Gastrocnemius medialis (tissue), 4 donors: ENCODE data around the gene IFRD2. TPM values are rescaled to one million over a fixed set of nuclear protein-coding genes. Genes with fewer than 3 reads are reported as not detected.
"Not testable (repeated sequence)": the region's sequence is repeated elsewhere in the genome, so short reads cannot be mapped to it uniquely, and the experiment has no call there.

ENCODE experiments used
- ATAC-seq, 2 donors: fragments of 150-250 bp; one replicate each; pipeline ENCODE4 v1.9.1; 2016
- DNase-seq, 2 donors: peaks; one replicate each; pipeline ENCODE4 v3.0.0-alpha.2; 2019
- H3K27ac ChIP-seq, 4 donors: fragments of 200-600 bp; sonication (generic); 1 replicate in 1 of 4; 2 replicates in 3 of 4; pipeline ENCODE4 v1.5.1; 2016 to 2018; ENCODE audit warnings: mild to moderate bottlenecking in 2 of 4, moderate library complexity in 1 of 4
- H3K27me3 ChIP-seq, 3 donors: fragments of 200-600 bp; sonication (generic) in 2 of 3; 1 replicate in 1 of 3; 2 replicates in 2 of 3; pipeline versions ENCODE4 v1.5.1 to v1.6.0; 2016 to 2019; ENCODE audit warnings: mild to moderate bottlenecking in 1 of 3, moderate library complexity in 1 of 3
- H3K36me3 ChIP-seq, 2 donors: fragments of 200-600 bp; sonication (generic) in 1 of 2; one replicate each; pipeline ENCODE4 v1.5.1; 2017 to 2018
- H3K4me1 ChIP-seq, 2 donors: fragments of 200-600 bp; sonication (generic) in 1 of 2; one replicate each; pipeline ENCODE4 v1.5.1; 2016 to 2017; ENCODE audit warnings: mild to moderate bottlenecking in 2 of 2
- H3K4me3 ChIP-seq, 4 donors: fragments of 200-600 bp; sonication (generic) in 3 of 4; 1 replicate in 1 of 4; 2 replicates in 3 of 4; pipeline ENCODE4 v1.5.1; 2016 to 2019; ENCODE audit warnings: mild to moderate bottlenecking in 2 of 4
- H3K9me3 ChIP-seq, 3 donors: fragments of 200-600 bp; sonication (generic) in 2 of 3; 1 replicate in 1 of 3; 2 replicates in 2 of 3; pipeline ENCODE4 v1.5.1; 2016 to 2019
- CTCF ChIP-seq, 5 experiments: fragments of 450-650 bp in 3 of 5; fragments of 200-600 bp in 2 of 5; sonication (generic) in 2 of 5; IDR thresholded peaks in 4 of 5; conservative IDR thresholded peaks in 1 of 5; 1 replicate in 4 of 5; 2 replicates in 1 of 5; pipeline ENCODE4 v1.5.1; 2016 to 2019; ENCODE audit warnings: antibody characterized with exemption in 5 of 5, mild to moderate bottlenecking in 3 of 5, moderate library complexity in 3 of 5
- POLR2A ChIP-seq, 2 donors: fragments of 450-650 bp; IDR thresholded peaks; one replicate each; pipeline ENCODE4 v1.6.1; 2017; ENCODE audit warnings: antibody characterized with exemption in 2 of 2, mild to moderate bottlenecking in 2 of 2, moderate library complexity in 2 of 2
- in situ Hi-C, 4 donors: fragments of 200-750 bp; cut with MboI; loops; one replicate each; pipeline versions ENCODE4 v1.15.0 to v1.8.0; 2017; ENCODE audit warnings: low sequenced_read_pairs in 4 of 4
- intact Hi-C: fragments of 100-400 bp; cut with DNase I; formaldehyde crosslinking; loops from one replicate; pipeline ENCODE4 v1.15.1; 2023; ENCODE audit warnings: low total_unique reads
- total RNA-seq, 4 donors: library from RNA; depleted of rRNA; stranded (reverse); fragments of >200 nt; gene quantifications; one replicate each; pipeline versions ENCODE4 v1.1.0 to v1.2.3, GENCODE V29; 2016

The IFRD2 gene
- total RNA-seq, 4 donors from 2014 or later = 111 to 145 (median 127) TPM

GRCh38 chr3:50262778-50263177 lies 29.5 kb downstream of the IFRD2 start:
- ATAC-seq (no peak), DNase-seq (no peak)
- in situ Hi-C loops (no loop called here), intact Hi-C loops (no loop called here)
- TF ChIP-seq CTCF (IDR thresholded peaks at IDR 0.05 in 4 of 5, conservative IDR thresholded peaks at IDR 0.05 in 1 of 5) (no peak), POLR2A (IDR thresholded peaks at IDR 0.05) (no peak)
- Histone ChIP-seq H3K4me3 (no peak overlapping the region), H3K27me3 (no peaks in the 10 kb centered on the region), H3K27ac (no peak overlapping the region), H3K9me3 (no peaks in the 10 kb centered on the region), H3K4me1 (peaks cover 34 to 57% of the 10 kb centered on the region in 2 donors), H3K36me3 (peaks cover 0 to 9% of the 10 kb centered on the region in 2 donors)

DNA sequence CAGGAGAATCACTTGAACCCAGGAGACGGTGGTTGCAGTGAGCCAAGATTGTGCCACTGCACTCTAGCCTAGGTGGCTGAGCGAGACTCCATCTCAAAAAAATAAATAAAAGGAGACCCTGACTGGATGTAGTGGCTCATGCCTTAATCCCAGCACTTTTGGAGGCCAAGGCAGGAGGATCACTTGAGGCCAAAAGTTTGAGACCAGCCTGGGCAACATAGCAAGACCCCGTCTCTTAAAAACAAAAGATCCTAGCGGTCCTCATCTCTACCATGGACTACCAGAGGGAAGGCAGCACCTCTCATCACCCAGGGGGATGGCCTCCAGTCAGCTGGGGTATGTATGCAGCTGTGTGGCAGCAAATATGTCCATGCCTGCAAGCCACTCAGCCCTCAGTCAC lies 30.0 kb downstream of the IFRD2 start:
- in situ Hi-C loops, H3K4me3 ChIP-seq, H3K27me3 ChIP-seq, intact Hi-C loops, H3K27ac ChIP-seq, DNase-seq, H3K9me3 ChIP-seq, ATAC-seq: not testable (repeated sequence)
- H3K4me1 ChIP-seq = peaks cover 30 to 52% of the 10 kb centered on the region in 2 donors
- peaks cover 0 to 15% of the 10 kb centered on the region in 2 donors for H3K36me3 ChIP-seq

DNA sequence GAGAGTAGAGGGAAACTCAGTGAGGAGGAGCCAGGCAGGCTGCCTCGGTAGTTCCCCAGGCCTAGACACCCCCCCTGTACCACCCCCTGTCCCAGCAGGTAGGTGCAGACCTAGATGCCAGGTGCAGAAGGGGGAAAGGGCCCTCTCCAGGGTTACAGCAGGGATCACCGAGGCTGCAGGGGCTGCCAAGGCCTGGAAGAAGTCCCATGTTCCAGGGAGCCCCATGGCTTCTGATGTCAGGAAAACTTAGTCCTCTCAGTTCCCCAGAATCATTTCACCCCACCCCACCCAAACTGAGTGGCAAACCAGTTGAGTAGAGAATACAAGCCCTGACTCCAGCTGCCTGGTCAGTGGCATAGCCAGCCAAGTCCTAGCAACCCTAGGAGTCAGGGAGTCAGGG lies 30.7 kb downstream of the IFRD2 start:
- H3K27me3 ChIP-seq = no peaks in the 10 kb centered on the region
- no peak overlapping the region for H3K4me3 ChIP-seq
- H3K9me3 ChIP-seq = no peaks in the 10 kb centered on the region
- intact Hi-C loops = loop anchor here (2.0 kb wide), 1 partner anchor 63 kb away; no protein-coding TSS in a partner anchor
- peaks cover 0 to 22% of the 10 kb centered on the region in 2 donors for H3K36me3 ChIP-seq
- DNase-seq = no peak
- H3K4me1 ChIP-seq = peaks cover 27 to 45% of the 10 kb centered on the region in 2 donors
- TF ChIP-seq POLR2A (IDR thresholded peaks at IDR 0.05) (no peak), CTCF (IDR thresholded peaks at IDR 0.05 in 4 of 5, conservative IDR thresholded peaks at IDR 0.05 in 1 of 5) (no peak)
- in situ Hi-C loops = no loop called here
- no peak for ATAC-seq
- H3K27ac ChIP-seq = peak overlapping the region; percentile 96 to 99 (median 98)

DNA sequence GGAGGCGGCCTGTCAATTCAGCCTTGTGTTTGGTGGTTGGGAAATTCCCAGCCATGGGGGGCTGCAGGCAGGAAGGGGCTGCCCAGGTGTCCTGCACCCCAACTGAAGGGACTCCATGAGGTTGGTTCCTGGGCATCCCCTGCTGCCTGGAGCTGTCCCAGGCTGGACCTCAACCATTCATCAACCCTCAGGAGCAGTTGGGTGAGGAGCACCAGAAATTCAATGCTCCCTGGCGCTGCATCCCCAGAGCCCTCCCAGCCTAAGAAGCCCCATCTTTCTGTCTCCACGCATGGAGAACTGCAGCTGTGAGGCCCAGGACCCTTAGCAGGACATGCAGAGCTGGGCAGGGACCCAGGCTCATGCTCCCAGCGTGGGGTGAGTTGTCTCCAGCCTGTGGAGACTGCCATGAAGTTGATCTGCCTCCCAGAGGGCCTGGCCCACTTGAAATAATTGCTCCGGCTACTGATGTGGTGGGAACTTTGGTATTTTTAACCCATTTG lies 31.2 kb downstream of the IFRD2 start:
- intact Hi-C loops (loop anchor here (1.0 to 2.0 kb wide), 2 partner anchors 12 to 64 kb away; no protein-coding TSS in a partner anchor), in situ Hi-C loops (no loop called here)
- DNase-seq = no peak
- no peaks in the 10 kb centered on the region for H3K9me3 ChIP-seq
- ATAC-seq = no peak
- H3K27ac ChIP-seq = peak overlapping the region; percentile 96 to 99 (median 98)
- H3K4me1 ChIP-seq = peaks cover 27 to 40% of the 10 kb centered on the region in 2 donors
- H3K27me3 ChIP-seq = no peaks in the 10 kb centered on the region
- no peak for TF ChIP-seq POLR2A (IDR thresholded peaks at IDR 0.05)
- peaks cover 0 to 27% of the 10 kb centered on the region in 2 donors for H3K36me3 ChIP-seq
- peak overlapping the region; percentile 72 to 94 (median 81) for H3K4me3 ChIP-seq

GRCh38 chr3:50260027-50260941 lies 31.9 kb downstream of the IFRD2 start:
- Histone ChIP-seq H3K27ac (peak overlapping the region; percentile 96 to 99 (median 98)), H3K27me3 (no peaks in the 10 kb centered on the region), H3K4me3 (peak overlapping the region; percentile 72 to 94 (median 81)), H3K36me3 (peaks cover 0 to 27% of the 10 kb centered on the region in 2 donors), H3K9me3 (no peaks in the 10 kb centered on the region), H3K4me1 (peaks cover 31 to 39% of the 10 kb centered on the region in 2 donors)
- peak; percentile 91 to 93 for ATAC-seq
- peak; percentile 78 to 88 for DNase-seq
- intact Hi-C loops (loop anchor here (1.0 to 2.0 kb wide), 2 partner anchors 13 to 65 kb away; no protein-coding TSS in a partner anchor), in situ Hi-C loops (no loop called here)
- TF ChIP-seq POLR2A (IDR thresholded peaks at IDR 0.05) (peak; percentile 57 to 70), CTCF (IDR thresholded peaks at IDR 0.05 in 4 of 5, conservative IDR thresholded peaks at IDR 0.05 in 1 of 5) (peak; percentile 89 to 100 (median 100))
